MCF 10A (cell line): ENCODE measurements around the gene NUP214. TPM values are rescaled to one million over a fixed set of nuclear protein-coding genes. Genes with fewer than 3 reads are reported as not detected.

ENCODE experiments used
- BruUV-seq: library from RNA; stranded (reverse); fragments of 400-500 nt; replicated peaks from 2 replicates; lab custom pipeline; 2021; lab: Mats Ljungman, UMichigan
- CTCF ChIA-PET: fragments of 300-600 bp; sonication (Branson Sonifier 250); formaldehyde crosslinking; extraction: SDS; loops from one replicate; lab custom pipeline; 2021; ENCODE audit warnings: antibody characterized with exemption, inconsistent platforms; lab: Yijun Ruan, JAX
- POLR2A ChIA-PET: fragments of 300-600, 350-650 bp; sonication (Branson Sonifier 250); formaldehyde crosslinking; extraction: SDS; loops from one replicate; lab custom pipeline; 2020; ENCODE audit warnings: antibody characterized with exemption, inconsistent platforms; lab: Yijun Ruan, JAX
- DNase-seq: peaks from one replicate; pipeline ENCODE4 v3.0.0-alpha.2; 2018; ENCODE audit not compliant: unreplicated experiment
- H3K27ac Mint-ChIP-seq: one replicate; pipeline ENCODE4 v1.8.0; 2022; ENCODE audit warnings: mild to moderate bottlenecking, low read depth, mixed read lengths; ENCODE audit not compliant: unreplicated experiment
- H3K27me3 Mint-ChIP-seq: one replicate; pipeline ENCODE4 v1.8.0; 2022; ENCODE audit warnings: mixed read lengths; ENCODE audit not compliant: insufficient read depth, unreplicated experiment
- H3K36me3 Mint-ChIP-seq: one replicate; pipeline ENCODE4 v1.8.0; 2022; ENCODE audit warnings: mild to moderate bottlenecking, moderate library complexity, mixed read lengths; ENCODE audit not compliant: insufficient read depth, unreplicated experiment
- H3K4me1 Mint-ChIP-seq: one replicate; pipeline ENCODE4 v1.8.0; 2022; ENCODE audit warnings: mixed read lengths; ENCODE audit not compliant: insufficient read depth, unreplicated experiment
- H3K4me3 Mint-ChIP-seq: one replicate; pipeline ENCODE4 v1.8.0; 2022; ENCODE audit warnings: mild to moderate bottlenecking, moderate library complexity, mixed read lengths; ENCODE audit not compliant: unreplicated experiment
- H3K9me3 Mint-ChIP-seq: one replicate; pipeline ENCODE4 v1.8.0; 2022; ENCODE audit warnings: mixed read lengths; ENCODE audit not compliant: unreplicated experiment
- CTCF ChIP-seq: fragments of 200-600 bp; IDR thresholded peaks from one replicate; pipeline ENCODE4 v1.8.0; 2022; ENCODE audit warnings: antibody characterized with exemption, mild to moderate bottlenecking; ENCODE audit not compliant: unreplicated experiment
- intact Hi-C: fragments of 100-400 bp; cut with micrococcal nuclease; formaldehyde crosslinking; loops from 2 replicates; pipeline ENCODE4 v1.14.1; 2022
- total RNA-seq: library from RNA; stranded (reverse); gene quantifications from 2 replicates; pipeline ENCODE4 v1.2.3, GENCODE V29; 2022

The NUP214 gene
- total RNA-seq, 1 experiment from 2014 or later = 41.8 TPM

GRCh38 chr9:131282688-131283422, 157.5 kb downstream of the NUP214 start:
- POLR2A ChIA-PET = no interaction called here
- Mint-ChIP-seq H3K27ac (no peak overlapping the region), H3K4me1 (no peaks in the 10 kb centered on the region), H3K4me3 (no peak overlapping the region), H3K9me3 (no peaks in the 10 kb centered on the region), H3K36me3 (no peaks in the 10 kb centered on the region), H3K27me3 (peaks cover 18% of the 10 kb centered on the region)
- CTCF ChIA-PET = no interaction called here
- DNase-seq = no peak
- no peak for TF ChIP-seq CTCF
- intact Hi-C loops = no loop called here
- BruUV-seq = no TSS peak

Other genes with a start within 250 kb of the NUP214 start
- gene QRFP, start 228.8 kb upstream of the NUP214 start, total RNA-seq = not detected in 2 replicates
- gene FIBCD1, start 186.3 kb upstream of the NUP214 start, total RNA-seq = 1.6 and 2.8 TPM in 2 replicates
- not detected in 2 replicates for gene LAMC3, start 116.4 kb upstream of the NUP214 start, total RNA-seq
- gene AIF1L, start 29.1 kb upstream of the NUP214 start, total RNA-seq = 2.6 and 4.1 TPM in 2 replicates
- 0.40 and 0.54 TPM in 2 replicates for gene FAM78A, start 150.9 kb downstream of the NUP214 start, total RNA-seq
- not detected in 2 replicates for gene PLPP7, start 164.1 kb downstream of the NUP214 start, total RNA-seq